Glomerular visceral epithelial cell (primary cell): Measurements from ENCODE around the gene MARK1.
"Not testable (repeated sequence)": the region's sequence is repeated elsewhere in the genome, so short reads cannot be mapped to it uniquely, and the experiment has no call there.

Experiments
- DNase-seq: peaks from one replicate; pipeline ENCODE4 v3.0.0-alpha.2; 2016; ENCODE audit errors: extremely low spot score

Gene MARK1

DNA sequence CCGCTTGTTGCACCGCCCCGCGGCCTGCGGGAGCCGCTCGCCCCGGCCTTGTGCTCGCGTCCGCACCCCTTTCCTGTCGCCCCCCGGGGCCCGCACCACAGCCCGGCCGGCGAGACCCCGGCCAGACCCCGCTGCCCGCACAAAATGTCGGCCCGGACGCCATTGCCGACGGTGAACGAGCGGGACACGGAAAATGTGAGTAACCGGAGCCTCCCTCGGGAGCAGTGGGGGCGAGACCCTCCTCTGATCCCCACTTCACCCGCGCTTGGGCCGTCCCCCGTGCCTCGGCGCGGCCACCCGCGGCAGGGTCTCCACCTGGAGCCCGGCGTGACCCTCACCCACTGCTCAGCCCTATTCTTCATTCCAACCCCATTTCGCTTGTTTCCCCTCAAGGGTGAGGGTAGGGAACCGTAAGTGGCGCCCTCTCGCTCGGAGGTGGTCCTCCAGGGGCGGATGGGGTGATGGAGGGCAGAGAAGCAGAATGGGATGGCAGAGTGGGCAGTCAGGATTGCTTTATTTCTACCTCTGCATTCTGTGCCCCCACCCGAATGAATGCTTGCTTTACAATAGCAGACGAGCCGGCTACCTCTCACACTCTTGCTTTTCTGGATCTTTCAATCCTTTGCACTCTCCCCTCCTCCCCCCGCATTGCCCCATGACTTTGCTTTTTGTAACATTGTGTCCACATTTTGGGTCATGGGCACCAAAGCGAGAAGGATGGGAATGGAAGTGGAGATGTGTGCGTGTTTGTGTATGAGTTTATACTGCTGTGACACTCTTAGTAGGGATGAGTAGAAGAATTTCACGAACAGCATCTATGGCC, 954 bp downstream of the MARK1 start:
- DNase-seq, result no peak

- no peak for DNase-seq
These were observed 1.6 kb downstream of the MARK1 start for GRCh38 chr1:220529521-220530020.

- no peak for DNase-seq
These were observed 5.7 kb downstream of the MARK1 start for GRCh38 chr1:220533504-220534109.

GRCh38 chr1:220544901-220545303, 17.0 kb downstream of the MARK1 start:
- DNase-seq, result no peak

DNA sequence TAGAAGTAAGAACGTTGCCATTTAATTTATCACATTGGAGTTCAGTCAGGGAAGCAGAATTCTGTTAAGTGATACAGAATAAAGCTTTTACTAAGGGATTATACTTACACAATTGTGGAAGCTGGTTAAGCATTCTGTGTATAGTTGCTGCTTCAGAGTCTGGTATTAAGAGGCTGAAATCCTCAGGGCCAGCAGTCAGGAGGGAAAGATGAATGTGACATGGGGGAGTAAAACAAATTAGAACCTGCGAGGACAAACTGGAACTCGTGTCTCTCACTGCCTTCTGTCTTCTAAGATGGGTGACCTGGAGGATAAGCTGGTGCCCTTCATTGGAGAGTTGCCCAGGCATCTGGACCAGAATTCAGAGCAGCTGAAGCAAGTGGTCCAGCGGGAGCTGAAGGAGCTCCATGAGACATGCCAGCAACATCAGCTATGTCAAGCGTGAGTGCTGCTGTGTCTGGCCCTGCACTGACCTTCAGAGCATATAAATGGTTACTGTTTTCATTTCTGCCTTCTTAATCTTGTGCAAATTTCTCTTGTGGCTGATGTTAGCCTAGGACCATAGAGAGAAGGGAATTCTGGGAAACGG, 23.0 kb downstream of the MARK1 start:
- DNase-seq, result no peak

DNA sequence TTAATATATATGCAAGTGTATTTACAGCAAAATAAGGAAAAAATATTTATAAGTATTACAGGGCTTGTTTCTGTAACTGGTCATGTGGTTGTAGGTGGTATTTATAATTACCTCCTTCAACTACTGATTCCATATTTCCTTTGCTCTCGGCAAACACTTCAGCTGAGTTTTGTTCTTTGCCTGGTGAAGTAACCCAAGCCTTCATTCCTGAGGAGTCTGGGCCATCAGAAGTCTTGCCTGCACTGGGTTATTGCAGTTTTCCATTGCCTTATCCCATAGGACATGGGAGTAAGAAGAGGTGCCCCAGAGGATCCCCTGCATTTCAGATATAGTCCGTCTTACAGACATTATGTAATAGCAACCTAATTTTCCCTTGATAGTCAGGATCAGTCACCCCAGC, 23.8 kb downstream of the MARK1 start:
- no peak for DNase-seq

GRCh38 chr1:220552672-220553260, 24.8 kb downstream of the MARK1 start:
- DNase-seq, result no peak

DNA sequence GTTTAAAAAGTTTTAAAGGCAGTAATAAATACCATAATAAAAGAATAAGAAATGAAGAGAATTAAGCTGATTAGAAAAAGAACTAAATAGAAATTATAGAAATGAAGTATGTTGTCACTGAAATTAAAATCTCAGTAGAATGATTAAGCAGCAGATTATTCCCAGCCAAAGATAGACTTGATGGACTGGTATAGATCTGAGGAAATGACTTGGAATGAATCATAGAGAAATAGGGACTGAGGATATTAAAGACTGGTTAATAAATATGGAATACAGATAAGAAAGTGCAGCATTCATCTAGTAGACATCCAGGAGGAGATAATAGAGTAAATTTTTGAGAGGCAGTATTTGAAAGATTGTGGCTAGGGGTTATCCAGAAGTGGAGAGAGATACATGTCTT, 28.7 kb downstream of the MARK1 start:
- no peak for DNase-seq

DNA sequence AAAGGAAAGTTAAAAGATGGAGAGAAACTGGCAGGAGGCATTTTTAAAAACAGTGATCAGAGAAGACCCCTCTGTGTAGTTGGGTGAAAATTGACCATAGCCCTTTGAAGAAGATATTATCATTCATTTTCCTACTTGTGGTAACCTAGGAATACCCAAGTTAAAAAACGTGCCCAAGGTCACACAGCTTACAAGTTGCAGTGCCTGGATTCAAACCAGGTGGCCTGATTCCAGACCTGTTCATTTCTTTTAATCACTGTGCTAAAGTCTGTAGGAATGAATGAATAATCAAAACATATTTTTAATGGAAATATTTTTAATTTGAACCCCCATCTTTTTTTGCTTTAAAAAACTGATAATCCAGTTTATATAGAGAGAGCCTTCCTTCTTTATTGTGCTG, 35.6 kb downstream of the MARK1 start:
- DNase-seq, result no peak

DNA sequence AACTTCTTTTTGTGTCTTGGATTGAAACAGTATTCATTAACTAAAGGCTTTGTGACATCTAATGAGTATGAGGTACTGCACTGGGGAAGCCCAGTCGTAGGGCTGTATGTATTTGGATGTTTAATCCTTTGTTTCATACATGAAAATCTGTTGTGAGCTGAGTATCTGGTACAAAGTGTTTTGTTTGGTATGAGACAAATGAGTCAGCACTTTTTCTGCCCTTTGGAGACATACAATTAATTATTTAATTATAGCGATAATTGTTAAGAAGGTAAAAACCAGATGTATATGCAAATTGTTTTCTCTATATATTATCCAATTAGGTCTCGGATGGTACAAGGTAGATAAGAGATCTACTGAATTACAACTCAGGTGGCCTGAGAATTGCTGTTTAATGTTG, 36.3 kb downstream of the MARK1 start:
- DNase-seq, result no peak

DNA sequence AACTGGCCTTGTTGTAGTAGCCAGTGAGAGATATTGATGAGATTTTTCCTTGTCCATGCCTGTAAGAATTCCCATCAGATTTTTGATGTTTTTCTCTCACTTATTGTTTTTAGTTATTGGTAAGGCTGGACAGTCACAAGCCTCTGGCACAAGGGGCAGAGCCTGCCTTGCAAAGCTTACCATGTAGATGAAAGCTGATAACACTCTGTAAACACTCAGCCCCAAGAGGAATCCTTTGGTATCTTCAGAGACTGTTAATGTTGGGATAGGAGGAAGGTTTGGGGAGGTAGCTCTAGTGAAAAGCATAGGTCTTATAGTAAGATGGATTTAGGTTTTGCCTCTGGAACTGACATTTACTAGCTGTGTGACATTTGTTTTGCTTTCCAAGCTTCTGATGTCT, 37.7 kb downstream of the MARK1 start:
- no peak for DNase-seq

- no peak for DNase-seq
These were observed 38.9 kb downstream of the MARK1 start for GRCh38 chr1:220566869-220567268.

DNA sequence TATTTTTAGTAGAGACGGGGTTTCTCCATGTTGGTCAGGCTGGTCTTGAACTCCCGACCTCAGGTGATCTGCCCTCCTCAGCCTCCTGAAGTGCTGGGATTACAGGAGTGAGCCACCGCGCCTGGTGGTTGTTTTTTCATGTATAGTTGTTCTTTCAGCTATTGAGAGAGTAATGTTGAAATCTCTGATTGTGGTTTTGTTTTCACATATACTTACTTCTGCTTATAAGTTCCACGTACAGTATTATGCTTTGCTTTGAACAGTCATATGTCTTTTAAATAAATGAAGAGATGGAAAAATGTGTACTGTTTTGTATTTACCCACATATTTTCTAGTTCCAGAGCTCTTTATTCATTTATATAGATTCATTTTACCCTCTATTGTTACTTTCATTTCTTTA, 44.5 kb downstream of the MARK1 start:
- DNase-seq, result no peak

DNA sequence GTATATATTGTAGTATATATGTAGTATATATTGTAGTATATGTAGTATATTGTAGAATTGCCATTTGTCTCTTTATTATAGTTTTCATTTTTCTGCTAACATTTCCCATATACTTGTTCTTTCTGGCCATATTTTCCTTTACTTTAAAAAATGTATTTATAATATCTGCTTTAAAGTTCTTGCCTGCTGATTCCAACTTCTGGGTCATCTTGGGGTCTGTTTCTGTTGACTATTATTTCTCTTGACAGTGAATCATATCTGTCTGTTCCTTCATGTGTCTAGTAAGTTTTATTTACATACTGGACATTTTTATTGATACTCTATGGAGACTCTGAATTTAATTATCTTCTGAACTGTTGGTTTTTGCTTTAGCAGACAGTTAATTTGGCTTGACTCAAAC, 45.9 kb downstream of the MARK1 start:
- DNase-seq, result no peak

- no peak for DNase-seq
These were observed 48.0 kb downstream of the MARK1 start for GRCh38 chr1:220575718-220576497.

DNA sequence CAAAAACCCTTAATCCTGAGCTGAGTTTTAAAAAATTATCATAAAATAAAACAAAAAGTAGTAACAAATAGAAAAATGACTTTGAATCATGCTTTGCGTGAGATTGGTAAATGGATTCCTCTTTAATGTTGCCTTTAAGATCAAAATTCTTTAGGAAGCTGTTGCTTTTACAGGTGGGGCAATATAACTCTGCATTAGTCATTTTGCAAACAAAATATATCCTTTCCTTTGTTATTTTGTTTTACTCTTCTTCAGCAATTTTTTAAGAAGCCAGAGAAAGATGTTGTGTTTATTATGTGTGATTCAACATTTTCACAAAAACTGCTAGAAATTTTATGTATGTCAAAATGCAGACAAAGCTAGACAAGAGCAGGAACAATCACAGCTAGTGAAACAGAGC, 50.0 kb downstream of the MARK1 start:
- no peak for DNase-seq

DNA sequence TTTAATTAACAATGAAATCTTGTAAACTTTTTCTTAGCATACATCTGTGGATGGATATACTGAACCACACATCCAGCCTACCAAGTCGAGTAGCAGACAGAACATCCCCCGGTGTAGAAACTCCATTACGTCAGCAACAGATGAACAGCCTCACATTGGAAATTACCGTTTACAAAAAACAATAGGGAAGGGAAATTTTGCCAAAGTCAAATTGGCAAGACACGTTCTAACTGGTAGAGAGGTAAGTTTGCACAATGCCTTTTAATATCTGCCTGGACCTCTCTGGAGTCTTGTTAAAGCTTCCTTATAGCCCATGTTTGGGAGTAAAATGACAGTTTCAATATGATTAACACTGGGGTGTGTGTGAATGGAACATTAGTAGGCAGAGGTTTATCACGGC, 51.4 kb downstream of the MARK1 start:
- no peak for DNase-seq

- DNase-seq, result no peak
These were observed 64.8 kb downstream of the MARK1 start for GRCh38 chr1:220592714-220593113.

DNA sequence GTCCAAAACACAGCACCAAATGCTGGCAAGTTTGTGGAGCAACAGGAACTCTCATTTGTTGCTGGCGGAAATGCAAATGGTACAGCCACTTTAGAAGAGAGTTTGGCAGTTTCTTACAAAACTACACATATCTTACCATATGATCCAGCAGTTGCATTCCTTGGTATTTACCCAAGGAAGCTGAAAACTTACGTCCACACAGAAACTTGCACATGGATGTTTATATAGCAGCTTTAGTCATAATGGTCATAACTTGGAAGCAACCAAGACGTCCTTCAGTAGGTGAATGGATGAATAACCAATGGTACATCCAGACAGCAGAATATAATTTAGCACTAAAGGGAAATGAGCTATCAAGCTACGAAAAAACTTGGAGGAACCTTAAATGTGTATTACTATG, 66.4 kb downstream of the MARK1 start:
- no peak for DNase-seq

DNA sequence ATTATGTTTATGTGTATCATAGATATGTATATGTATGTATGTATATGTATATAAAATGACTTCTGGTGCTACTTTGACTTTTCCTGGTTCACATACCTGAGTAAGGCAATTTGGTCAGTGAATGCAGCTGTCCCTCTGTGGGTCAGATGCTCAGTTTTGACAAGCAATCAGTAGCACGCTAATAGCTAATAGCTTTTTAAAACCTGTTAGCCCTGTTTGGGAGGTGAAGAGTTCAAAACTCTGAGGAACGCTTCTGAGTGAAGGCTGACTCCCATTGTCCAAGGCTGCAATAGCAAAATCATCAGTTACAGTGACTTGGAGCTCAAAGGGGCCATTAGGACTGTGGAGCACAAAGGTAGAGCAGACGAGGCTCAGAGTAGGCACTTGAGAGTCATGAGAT, 67.2 kb downstream of the MARK1 start:
- DNase-seq, result no peak

DNA sequence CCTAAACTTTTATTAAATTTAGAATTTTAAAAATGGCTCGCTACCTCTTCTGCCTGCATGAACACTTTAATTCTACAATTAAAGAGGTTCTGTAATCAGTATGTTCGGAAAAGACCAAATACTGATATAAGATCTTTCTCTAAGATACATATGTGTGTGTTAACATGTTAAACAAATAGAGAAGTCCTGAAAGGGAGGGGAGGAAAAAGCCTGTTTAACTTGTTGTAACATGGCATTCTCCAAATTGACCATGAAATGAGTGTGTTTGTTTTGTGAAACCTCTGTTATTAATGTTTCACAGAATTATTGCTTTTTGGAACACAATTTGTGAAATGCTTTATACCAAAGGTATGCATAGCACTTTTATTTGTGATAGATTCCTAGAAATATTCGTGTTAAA, 77.0 kb downstream of the MARK1 start:
- DNase-seq, result no peak

DNA sequence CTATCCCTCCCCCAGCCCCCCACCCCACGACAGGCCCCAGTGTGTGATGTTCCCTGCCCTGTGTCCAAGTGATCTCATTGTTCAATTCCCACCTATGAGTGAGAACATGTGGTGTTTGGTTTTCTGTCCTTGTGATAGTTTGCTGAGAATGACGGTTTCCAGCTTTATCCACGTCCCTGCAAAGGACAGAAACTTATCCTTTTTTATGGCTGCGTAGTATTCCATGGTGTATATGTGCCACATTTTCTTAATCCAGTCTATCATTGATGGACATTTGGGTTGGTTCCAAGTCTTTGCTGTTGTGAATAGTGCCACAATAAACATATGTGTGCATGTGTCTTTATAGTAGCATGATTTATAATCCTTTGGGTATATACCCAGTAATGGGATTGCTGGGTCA, 77.7 kb downstream of the MARK1 start:
- not testable (repeated sequence) for DNase-seq
